Naive B cell (primary cell): ENCODE data around the gene DHRS3. TPM values are rescaled to one million over a fixed set of nuclear protein-coding genes. Genes with fewer than 3 reads are reported as not detected.
A peak's percentile ranks its signal among the peaks of the same experiment; 100 is the strongest.
"Not testable (repeated sequence)": the region's sequence is repeated elsewhere in the genome, so short reads cannot be mapped to it uniquely, and the experiment has no call there.

Experiments
- ATAC-seq, 2 donors: fragments of 150-1000 bp; cut with Tn5 transposase; 2 replicates each; pipeline ENCODE4 v1.10.0; 2021; ENCODE audit warnings: low read depth in 2 of 2, mild to moderate bottlenecking in 2 of 2, moderate library complexity in 2 of 2
- DNase-seq: peaks from one replicate; pipeline ENCODE4 v3.0.0; 2022
- H3K27ac Mint-ChIP-seq, 6 donors: one replicate each; pipeline ENCODE4 v1.8.0; 2020 to 2022; ENCODE audit warnings: mild to moderate bottlenecking in 6 of 6, mixed read lengths in 6 of 6, moderate library complexity in 5 of 6, inconsistent platforms in 2 of 6
- H3K27me3 Mint-ChIP-seq, 3 donors: one replicate each; pipeline ENCODE4 v1.8.0; 2021 to 2022; ENCODE audit warnings: mixed read lengths in 3 of 3, mild to moderate bottlenecking in 1 of 3
- H3K36me3 Mint-ChIP-seq, 2 donors: one replicate each; pipeline ENCODE4 v1.8.0; 2020 to 2022; ENCODE audit warnings: mixed read lengths in 2 of 2, inconsistent platforms in 1 of 2, mild to moderate bottlenecking in 1 of 2
- H3K4me1 Mint-ChIP-seq, 3 donors: one replicate each; pipeline ENCODE4 v1.8.0; 2020 to 2022; ENCODE audit warnings: mixed read lengths in 3 of 3, inconsistent platforms in 1 of 3, mild to moderate bottlenecking in 1 of 3, moderate library complexity in 1 of 3
- H3K4me3 Mint-ChIP-seq, 8 donors: one replicate each; pipeline ENCODE4 v1.8.0; 2020 to 2022; ENCODE audit warnings: mild to moderate bottlenecking in 8 of 8, mixed read lengths in 8 of 8, moderate library complexity in 8 of 8, inconsistent platforms in 2 of 8
- H3K9me3 Mint-ChIP-seq, 7 donors: one replicate each; pipeline ENCODE4 v1.8.0; 2020 to 2022; ENCODE audit warnings: mixed read lengths in 7 of 7, mild to moderate bottlenecking in 5 of 7, inconsistent platforms in 2 of 7, moderate library complexity in 1 of 7
- polyA plus RNA-seq, 6 donors: library from polyadenylated mRNA; unstranded; fragments of 300-500 nt; fragmentation: Illumina TruSeq; gene quantifications; one replicate each; pipeline ENCODE4 v1.2.3, GENCODE V29; 2021; ENCODE audit warnings: low read depth in 6 of 6

Gene DHRS3, protein sequence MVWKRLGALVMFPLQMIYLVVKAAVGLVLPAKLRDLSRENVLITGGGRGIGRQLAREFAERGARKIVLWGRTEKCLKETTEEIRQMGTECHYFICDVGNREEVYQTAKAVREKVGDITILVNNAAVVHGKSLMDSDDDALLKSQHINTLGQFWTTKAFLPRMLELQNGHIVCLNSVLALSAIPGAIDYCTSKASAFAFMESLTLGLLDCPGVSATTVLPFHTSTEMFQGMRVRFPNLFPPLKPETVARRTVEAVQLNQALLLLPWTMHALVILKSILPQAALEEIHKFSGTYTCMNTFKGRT
- 1 to 10 TPM in 2 of 6 donors, under 1 TPM in 3, not detected in 1; 0.21 to 1.9 (median 0.47) TPM for polyA plus RNA-seq

DNA sequence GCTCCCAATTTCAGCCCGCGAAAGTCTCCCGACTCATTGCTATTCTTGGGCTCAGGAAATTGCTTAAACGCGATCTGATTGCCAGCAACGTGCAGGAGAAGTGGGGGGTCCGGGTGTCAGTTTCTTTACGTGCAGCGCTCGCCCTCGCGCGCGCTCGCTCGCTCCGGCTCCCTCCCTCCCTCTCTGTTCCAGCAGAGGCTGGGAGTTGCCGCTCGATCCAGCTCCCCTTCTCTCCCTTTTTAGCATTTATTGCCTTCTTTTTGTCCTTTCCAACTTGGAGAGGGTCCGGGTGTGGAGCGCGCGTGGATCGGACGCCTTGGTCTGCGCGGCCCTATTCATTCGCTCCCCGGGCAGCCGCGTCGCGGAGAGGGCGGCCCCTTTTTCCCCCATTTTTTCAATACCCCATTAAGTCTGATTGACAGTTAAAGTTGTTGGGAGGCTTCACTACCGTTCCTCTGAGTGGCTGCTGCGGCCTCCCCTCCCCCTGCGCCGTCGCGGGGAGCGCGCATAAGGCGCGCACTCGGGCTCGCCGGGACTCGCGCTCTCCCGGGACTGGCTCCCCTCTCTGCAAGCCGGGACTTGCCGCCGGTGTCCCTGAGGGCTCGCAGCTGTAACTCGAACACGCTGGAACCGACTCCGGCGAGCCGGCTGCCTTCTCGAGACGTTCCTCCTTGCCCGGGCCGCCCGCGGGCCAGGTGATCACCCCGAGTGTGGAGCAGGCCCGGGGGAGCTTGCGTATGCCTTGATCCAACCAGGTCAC lies at the start of gene DHRS3:
Gene DHRS3 (minus strand): TSS at position 310 of the 760 bp plus-strand sequence. CDS start 862 bp downstream, outside the sequence.
- DNase-seq (peak; percentile 16), ATAC-seq (peak; percentile 27 to 41)
- Mint-ChIP-seq H3K4me1 (peaks cover 35 to 47% (median 45%) of the 10 kb centered on the region in 3 donors), H3K27me3 (peaks cover 9 to 61% (median 43%) of the 10 kb centered on the region in 3 donors), H3K27ac (peak within 1 kb of the TSS in 3 of 6 donors; percentile 14 to 72 (median 52)), H3K4me3 (peak within 1 kb of the TSS; percentile 87 to 96 (median 94)), H3K36me3 (no peaks in the 10 kb centered on the region), H3K9me3 (no peaks in the 10 kb centered on the region)

DNA sequence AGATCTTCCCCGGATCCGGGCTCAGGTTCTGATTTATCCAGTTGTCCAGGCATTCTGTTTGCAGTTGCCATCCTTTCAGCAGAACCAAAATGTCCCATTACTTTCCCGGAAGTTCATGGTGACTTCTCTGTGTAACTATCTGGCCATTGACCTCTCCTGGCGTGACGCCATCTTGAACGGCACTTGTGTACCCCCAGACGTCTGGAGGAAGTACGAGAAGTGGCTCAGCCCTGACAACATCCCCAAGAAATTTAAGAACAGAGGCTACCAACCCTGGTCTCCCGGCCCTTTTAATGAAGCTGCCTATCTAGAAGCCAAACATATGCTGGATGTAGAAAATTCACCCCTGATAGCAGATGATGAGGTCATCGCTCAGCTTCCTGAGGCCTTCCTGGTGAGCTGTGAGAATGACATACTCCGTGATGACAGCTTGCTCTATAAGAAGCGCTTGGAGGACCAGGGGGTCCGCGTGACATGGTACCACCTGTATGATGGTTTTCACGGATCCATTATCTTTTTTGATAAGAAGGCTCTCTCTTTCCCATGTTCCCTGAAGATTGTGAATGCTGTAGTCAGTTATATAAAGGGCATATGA lies 48.2 kb upstream of the DHRS3 start:
- H3K36me3 Mint-ChIP-seq, result peaks cover 0 to 5% of the 10 kb centered on the region in 2 donors
- H3K9me3 Mint-ChIP-seq, result peaks cover 7 to 33% (median 11%) of the 10 kb centered on the region in 7 donors
- H3K27me3 Mint-ChIP-seq, result peaks cover under 1 to 28% (median 9%) of the 10 kb centered on the region in 3 donors
- ATAC-seq (no peak), DNase-seq (no peak)
- H3K4me3 Mint-ChIP-seq, result no peak overlapping the region
- H3K4me1 Mint-ChIP-seq, result no peaks in the 10 kb centered on the region
- no peak overlapping the region for H3K27ac Mint-ChIP-seq

DNA sequence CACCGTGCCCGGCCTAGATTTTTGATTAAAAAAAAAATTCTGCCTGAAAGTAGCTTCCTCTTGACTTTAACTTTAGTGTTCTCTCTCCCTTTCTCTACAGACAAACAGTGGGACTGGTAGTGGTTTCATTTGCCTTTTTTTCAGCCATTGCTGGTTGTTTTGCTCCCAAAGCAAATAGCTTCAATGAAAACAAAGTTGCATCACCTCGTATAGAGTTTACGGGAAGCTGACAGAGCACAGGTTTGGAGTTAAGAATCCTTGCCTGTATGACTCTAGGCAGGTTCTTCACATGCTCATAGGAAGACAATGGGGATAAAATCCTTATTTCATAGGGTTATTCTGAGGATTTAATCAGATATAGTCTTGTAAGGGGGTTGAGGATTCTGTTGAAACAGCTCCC lies 47.5 kb upstream of the DHRS3 start:
- Mint-ChIP-seq H3K27me3 (peaks cover 0 to 28% (median 8%) of the 10 kb centered on the region in 3 donors), H3K9me3 (peaks cover 7 to 33% (median 11%) of the 10 kb centered on the region in 7 donors)

DNA sequence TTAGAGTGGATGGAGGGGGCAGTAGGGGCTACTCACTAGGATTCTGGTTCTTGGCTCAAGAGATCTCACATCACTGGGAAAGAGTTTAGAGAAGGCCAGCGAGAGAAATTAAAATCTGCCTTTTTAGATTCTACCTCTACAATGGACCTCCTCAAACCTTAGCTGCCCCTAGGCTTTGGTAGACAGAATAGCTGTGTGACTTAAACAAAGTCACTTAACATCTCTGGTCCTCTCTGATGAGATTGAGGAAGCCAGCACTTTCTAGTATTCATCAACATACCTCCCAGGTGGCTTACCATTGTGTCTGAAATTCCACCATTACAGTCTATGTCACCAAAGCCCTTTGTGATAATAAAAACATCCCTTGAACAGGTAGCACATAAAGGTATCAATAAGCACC lies 44.5 kb upstream of the DHRS3 start:
- ATAC-seq (no peak), DNase-seq (no peak)
- Mint-ChIP-seq H3K9me3 (peaks cover 4 to 17% (median 7%) of the 10 kb centered on the region in 7 donors), H3K4me1 (peaks cover 4 to 7% (median 6%) of the 10 kb centered on the region in 3 donors), H3K4me3 (no peak overlapping the region), H3K27me3 (peaks cover 13 to 29% (median 15%) of the 10 kb centered on the region in 3 donors), H3K36me3 (no peaks in the 10 kb centered on the region), H3K27ac (no peak overlapping the region)

More for the DNA sequence above, 47.5 kb upstream of the DHRS3 start:
- H3K36me3 Mint-ChIP-seq, result peaks cover 0 to 5% of the 10 kb centered on the region in 2 donors
- H3K4me1 Mint-ChIP-seq, result no peaks in the 10 kb centered on the region
- no peak overlapping the region for H3K27ac Mint-ChIP-seq
- H3K4me3 Mint-ChIP-seq, result no peak overlapping the region
- DNase-seq, result no peak
- ATAC-seq, result no peak

DNA sequence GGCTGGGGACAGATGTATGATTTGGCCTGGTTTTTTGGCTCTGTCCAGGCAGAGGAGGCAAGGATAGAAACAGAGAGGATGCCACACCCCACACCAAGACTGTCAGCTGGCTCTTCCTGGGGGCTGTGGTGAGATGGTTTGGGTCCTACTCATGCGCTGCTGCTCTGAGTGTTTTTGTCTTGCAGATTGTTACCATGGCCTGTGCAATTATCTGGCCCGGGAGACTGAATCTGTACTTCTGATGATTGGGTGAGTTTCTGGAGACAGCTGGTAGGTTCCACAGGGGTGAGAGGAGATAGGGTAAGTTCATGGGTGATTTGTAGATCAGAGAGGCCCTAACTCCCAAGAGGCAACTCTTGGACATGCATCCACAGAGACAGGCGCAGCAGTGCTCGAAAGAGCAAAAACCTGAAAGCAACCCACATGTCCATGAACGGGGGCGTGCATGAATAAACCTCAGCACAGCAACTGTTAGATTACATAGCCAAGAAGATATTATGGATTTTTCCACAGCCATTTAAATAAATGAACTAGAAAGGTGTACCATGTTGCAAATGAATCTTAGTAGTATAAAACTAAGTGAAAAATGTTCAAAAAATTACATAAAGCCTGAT lies 43.7 kb upstream of the DHRS3 start:
- no peak overlapping the region for H3K27ac Mint-ChIP-seq
- H3K27me3 Mint-ChIP-seq, result peaks cover 12 to 28% (median 21%) of the 10 kb centered on the region in 3 donors
- H3K4me3 Mint-ChIP-seq, result no peak overlapping the region
- DNase-seq (no peak), ATAC-seq (no peak)
- H3K9me3 Mint-ChIP-seq, result peaks cover 4 to 17% (median 5%) of the 10 kb centered on the region in 7 donors
- H3K4me1 Mint-ChIP-seq, result peaks cover 4 to 7% (median 6%) of the 10 kb centered on the region in 3 donors
- no peaks in the 10 kb centered on the region for H3K36me3 Mint-ChIP-seq

DNA sequence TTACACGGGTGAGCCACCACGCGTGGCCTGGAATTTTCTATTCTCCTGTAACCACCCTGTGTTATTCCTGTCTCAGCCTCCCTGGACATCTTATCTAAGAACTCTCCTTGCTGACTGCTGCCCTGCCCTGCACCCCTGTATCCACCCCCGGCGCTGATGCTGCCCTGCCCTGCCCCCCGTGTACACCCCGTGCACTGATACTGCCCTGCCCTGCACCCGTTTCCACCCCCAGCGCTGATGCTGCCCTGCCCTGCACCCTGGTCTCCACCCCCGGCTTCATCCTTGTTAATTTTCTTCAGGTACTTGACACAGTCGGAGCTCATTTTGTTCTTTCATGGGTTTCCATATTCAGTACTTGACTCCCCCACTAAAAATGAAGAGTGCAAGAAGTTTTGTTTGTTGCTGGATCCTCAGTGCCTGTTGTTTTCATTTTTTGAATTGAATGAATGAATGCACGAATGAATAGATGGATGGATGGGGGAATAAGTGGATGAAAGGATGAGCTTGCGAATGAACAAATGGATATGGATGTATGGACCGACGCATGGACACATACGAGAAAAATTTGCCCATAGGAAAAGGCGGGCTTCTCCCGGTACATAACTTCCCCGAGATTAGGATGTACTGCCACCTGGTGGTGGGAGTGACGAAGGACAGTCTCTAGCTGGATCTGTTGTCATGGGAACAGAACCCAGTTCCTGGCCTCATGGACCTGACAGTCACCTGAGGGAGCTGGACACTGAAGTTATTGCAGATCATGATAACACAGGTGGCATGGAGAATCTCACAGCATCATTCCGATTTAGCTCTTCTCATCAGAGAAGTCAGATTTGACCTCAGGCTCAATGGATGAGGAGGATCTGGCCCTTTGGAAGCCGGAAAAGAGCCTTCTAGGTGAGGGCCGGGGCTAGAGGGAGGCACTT lies 40.8 kb upstream of the DHRS3 start:
- Mint-ChIP-seq H3K4me3 (no peak overlapping the region), H3K27me3 (peaks cover 8 to 22% (median 21%) of the 10 kb centered on the region in 3 donors), H3K4me1 (peaks cover 4 to 7% (median 6%) of the 10 kb centered on the region in 3 donors), H3K27ac (peak overlapping the region in 3 of 6 donors; percentile 6 to 64 (median 17)), H3K36me3 (no peaks in the 10 kb centered on the region), H3K9me3 (peaks cover 4 to 16% (median 5%) of the 10 kb centered on the region in 7 donors)
- DNase-seq (peak; percentile 44), ATAC-seq (peak in 1 of 2 donors; percentile 43)

DNA sequence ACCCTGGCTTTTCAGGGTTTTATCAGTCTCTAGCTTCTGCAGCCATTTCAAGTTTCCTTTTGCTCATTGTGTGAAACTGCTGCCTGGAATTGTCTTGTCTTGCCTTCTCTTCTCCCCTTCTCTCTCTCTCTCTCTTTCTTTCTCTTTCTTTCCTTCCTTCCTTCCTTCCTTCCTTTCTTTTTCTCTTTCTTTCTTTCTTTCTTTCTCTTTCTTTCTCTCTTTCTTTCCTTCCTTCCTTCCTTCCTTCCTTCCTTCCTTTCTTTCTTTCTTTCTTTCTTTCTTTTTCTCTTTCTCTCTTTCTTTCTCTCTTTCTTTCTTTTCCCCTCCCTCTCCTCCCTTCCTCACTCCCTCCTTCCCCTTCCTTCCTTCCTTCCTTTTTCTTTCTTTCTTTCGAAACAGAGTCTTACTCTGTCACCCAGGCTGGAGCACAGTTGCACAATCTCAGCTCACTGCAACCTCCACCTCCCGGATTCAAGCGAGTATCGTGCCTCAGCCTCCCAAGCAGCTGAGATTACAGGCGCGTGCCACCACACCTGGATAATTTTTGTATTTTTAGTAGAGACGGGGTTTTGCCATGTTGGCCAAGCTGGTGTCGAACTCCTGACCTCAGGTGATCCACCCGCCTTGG lies 40.0 kb upstream of the DHRS3 start:
- not testable (repeated sequence) for H3K4me3 Mint-ChIP-seq, H3K9me3 Mint-ChIP-seq, H3K36me3 Mint-ChIP-seq, DNase-seq, ATAC-seq, H3K4me1 Mint-ChIP-seq
- peaks cover 9 to 23% (median 22%) of the 10 kb centered on the region in 3 donors for H3K27me3 Mint-ChIP-seq
- H3K27ac Mint-ChIP-seq, result peak overlapping the region in 1 of 6 donors; percentile 65

DNA sequence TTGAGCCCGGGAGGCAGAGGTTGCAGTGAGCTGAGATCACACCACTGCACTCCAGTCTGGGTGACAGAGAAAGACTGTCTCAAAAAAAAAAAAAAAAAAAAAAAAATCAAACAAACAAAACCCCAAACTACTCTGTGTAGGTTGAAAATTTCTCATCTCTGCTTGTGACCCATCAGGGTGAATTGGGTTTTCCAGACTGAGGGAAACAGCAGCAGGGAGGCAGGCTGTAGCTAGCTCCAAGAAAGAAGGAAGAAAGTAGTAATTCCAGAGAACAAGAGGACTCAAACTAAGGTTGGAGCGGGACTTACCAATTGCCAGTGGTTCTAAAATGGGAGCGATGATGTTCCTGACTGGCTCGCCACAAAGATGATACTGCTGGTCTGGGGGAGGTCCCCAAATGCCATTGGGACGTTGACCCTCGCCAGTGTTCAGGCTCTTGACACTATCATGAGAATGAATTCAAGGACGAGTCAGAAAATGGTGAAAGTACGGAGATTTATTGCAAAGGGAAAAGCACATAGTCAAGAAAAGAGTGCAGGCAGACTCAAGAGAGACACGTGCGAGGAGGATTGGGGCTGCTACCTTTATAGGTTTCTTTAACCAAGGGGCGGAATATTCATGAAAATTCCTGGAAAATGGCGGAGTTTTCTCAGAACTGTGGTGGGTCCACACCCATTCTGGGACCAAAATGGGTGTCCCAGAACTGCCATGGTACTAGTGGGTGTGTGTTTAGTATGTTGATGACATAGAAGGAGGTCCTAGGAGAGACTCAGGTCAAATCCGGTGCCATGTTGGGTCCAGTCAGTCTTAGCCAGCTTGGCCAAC lies 39.3 kb upstream of the DHRS3 start:
- peaks cover 4 to 7% (median 6%) of the 10 kb centered on the region in 3 donors for H3K4me1 Mint-ChIP-seq
- peaks cover 0 to 4% (median 0%) of the 10 kb centered on the region in 7 donors for H3K9me3 Mint-ChIP-seq
- peaks cover 13 to 30% (median 23%) of the 10 kb centered on the region in 3 donors for H3K27me3 Mint-ChIP-seq
- H3K36me3 Mint-ChIP-seq, result no peaks in the 10 kb centered on the region
- peak overlapping the region in 2 of 6 donors; percentile 39 to 75 for H3K27ac Mint-ChIP-seq
- ATAC-seq, result no peak
- DNase-seq, result no peak
- H3K4me3 Mint-ChIP-seq, result no peak overlapping the region

DNA sequence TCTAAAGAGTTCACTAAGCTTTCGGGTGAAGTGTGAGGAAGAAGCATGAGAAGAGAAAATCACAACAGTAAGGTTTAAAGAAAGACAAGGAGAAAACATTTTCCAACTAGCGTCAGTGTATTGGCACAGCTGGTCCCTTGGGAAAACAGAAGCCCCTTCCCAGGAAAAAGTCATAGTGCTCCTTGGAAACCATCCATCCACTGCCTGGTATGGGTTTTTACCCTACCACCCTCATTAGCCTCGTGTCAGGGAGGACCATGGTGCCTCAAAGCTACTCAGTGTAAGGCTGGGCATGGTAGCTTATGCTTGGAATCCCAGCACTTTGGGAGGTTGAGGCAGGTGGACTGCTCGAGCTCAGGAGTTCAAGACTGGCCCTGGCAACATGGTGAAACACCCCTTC lies 38.6 kb upstream of the DHRS3 start:
- ATAC-seq, result no peak
- DNase-seq, result no peak
- Mint-ChIP-seq H3K4me1 (peaks cover 4 to 7% (median 6%) of the 10 kb centered on the region in 3 donors), H3K4me3 (no peak overlapping the region), H3K27me3 (peaks cover 16 to 36% (median 30%) of the 10 kb centered on the region in 3 donors), H3K36me3 (no peaks in the 10 kb centered on the region), H3K9me3 (no peaks in the 10 kb centered on the region), H3K27ac (peak overlapping the region in 1 of 6 donors; percentile 39)

DNA sequence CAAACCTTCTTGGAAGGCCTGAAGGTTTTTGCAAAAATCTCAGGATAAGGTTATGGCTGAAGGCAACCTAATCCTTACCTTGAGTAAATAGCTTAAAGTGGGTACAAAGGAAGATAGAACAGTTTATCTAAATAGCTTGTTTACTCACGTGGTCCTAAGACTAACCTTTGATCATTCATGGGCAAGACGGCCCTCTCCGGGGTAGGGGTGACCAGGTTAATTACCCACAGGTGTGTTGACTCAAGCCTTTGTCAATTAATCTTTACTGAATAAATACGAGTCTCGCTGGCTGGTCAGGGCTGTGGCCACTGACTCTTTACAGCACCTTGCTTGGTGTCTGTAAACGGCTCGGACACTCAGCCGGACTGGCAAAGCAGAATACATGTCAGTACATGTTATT lies 36.6 kb upstream of the DHRS3 start:
- DNase-seq (no peak), ATAC-seq (no peak)
- no peaks in the 10 kb centered on the region for H3K36me3 Mint-ChIP-seq
- peaks cover 4 to 7% (median 6%) of the 10 kb centered on the region in 3 donors for H3K4me1 Mint-ChIP-seq
- no peak overlapping the region for H3K4me3 Mint-ChIP-seq
- H3K27me3 Mint-ChIP-seq, result peaks cover 16 to 44% (median 43%) of the 10 kb centered on the region in 3 donors
- H3K27ac Mint-ChIP-seq, result no peak overlapping the region
- H3K9me3 Mint-ChIP-seq, result no peaks in the 10 kb centered on the region

DNA sequence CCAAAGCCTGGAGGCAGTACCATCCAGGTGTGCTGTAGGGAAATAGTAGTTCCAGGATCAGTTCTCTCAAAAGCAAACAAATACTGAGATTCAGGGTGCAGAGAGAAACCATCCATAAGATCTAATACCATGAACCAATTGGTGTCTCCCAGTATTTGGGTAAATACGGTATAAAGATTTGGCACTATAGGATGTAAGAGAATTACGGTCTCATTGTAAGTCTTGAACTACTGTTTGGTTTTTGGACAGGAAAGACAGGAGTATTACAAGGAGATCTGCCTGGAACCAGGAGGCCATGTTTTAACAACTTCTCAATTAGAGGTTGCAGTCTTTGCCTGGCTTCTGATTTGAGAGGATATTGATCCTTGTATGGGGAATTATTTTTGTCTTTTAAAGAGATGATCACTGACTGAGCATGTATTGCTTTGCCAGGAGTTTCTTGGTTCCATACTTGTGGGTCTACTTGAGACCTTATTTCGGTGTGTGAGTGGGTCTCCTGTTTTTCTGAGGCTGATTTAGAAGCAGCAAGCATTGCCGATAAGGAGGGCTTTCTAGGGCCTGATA lies 36.1 kb upstream of the DHRS3 start:
- no peak overlapping the region for H3K4me3 Mint-ChIP-seq
- ATAC-seq (no peak), DNase-seq (no peak)
- H3K9me3 Mint-ChIP-seq, result no peaks in the 10 kb centered on the region
- no peak overlapping the region for H3K27ac Mint-ChIP-seq
- H3K36me3 Mint-ChIP-seq, result no peaks in the 10 kb centered on the region
- H3K27me3 Mint-ChIP-seq, result peaks cover 18 to 48% (median 47%) of the 10 kb centered on the region in 3 donors
- H3K4me1 Mint-ChIP-seq, result peaks cover 4 to 6% (median 6%) of the 10 kb centered on the region in 3 donors
